A549 treated with CpdA at 1 μM for 4 hours (cell line): ENCODE measurements around the gene JPH3. TPM values are rescaled to one million over a fixed set of nuclear protein-coding genes. Genes with fewer than 3 reads are reported as not detected.

Source experiments
- total RNA-seq: library from RNA; stranded (reverse); fragments of 200-300 nt; extraction: Qiagen RNA extraction; gene quantifications from 5 replicates; pipeline ENCODE4 v1.2.3, GENCODE V29; 2022; ENCODE audit warnings: low read depth

JPH3 gene
- 1.5 to 2.5 TPM (median 2.0 TPM) in 5 replicates for total RNA-seq

GRCh38 chr16:87602001-87602775 is at the start of gene JPH3:
TSS of gene JPH3 (plus strand) at chr16:87602508. CDS start at chr16:87603147, 639 bp downstream.

Other genes with a start within 250 kb of the JPH3 start
- gene FBXO31, start 218.7 kb upstream of the JPH3 start, total RNA-seq = 15.4 to 22.2 TPM (median 20.3 TPM) in 5 replicates
- 75.9 to 109 TPM (median 83.1 TPM) in 5 replicates for gene MAP1LC3B, start 210.2 kb upstream of the JPH3 start, total RNA-seq
- gene ZCCHC14, start 109.5 kb upstream of the JPH3 start, total RNA-seq = 7.2 to 10.9 TPM (median 9.2 TPM) in 5 replicates
- 37.9 to 41.3 TPM (median 40.3 TPM) in 5 replicates for gene KLHDC4, start 163.5 kb downstream of the JPH3 start, total RNA-seq